ENCODE results near the gene ITGAD. TPM values are rescaled to one million over a fixed set of nuclear protein-coding genes. Genes with fewer than 3 reads are reported as not detected.

Gene ITGAD
- total RNA-seq, 1 donor from 2014 or later: 0.09 TPM

DNA sequence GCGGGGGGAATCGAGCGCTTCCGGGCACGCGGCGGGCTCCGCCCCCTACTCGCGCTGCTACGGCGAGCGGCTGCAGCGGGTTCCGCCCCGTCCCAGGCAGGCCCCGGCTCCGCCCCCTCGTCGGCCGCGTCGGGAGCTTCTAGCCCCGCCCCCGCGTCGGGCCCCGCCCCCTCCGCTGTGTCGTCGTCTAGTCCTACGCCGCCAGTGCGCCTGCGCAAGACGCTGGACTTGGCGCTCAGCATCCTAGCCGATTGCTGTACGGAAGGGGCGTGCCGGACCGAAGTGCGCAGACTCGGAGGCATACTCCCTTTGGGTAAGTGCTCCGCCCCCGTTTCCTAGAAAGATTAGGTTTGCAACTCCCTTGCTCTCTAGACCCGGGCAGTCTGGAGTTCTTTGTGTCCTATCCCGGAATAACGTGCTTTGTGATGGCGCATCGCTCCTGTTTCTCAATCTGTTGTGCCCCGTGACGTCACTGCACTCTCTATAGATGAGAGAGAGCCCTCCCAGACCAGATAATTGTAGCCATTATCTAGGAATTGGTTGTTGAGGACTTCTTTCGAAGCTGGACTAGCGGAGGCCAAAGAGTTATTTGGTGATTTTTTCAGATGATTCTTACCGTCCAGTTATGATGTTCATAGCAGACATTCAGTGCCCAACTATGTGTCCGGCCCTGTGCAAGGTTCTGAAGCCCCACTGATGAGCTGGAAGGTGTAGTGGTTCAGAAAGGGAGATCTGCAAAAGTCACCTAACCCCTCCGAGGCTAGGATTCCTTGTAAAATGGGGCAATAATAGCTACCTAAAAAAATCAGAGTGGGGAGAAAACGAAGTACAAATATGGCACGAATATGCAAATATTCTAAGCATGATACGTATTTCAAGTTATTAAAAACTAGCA is 66.8 kb downstream of the ITGAD start:
- DNase-seq (ENCODE audit: low spot score): peak; percentile 100

DNA sequence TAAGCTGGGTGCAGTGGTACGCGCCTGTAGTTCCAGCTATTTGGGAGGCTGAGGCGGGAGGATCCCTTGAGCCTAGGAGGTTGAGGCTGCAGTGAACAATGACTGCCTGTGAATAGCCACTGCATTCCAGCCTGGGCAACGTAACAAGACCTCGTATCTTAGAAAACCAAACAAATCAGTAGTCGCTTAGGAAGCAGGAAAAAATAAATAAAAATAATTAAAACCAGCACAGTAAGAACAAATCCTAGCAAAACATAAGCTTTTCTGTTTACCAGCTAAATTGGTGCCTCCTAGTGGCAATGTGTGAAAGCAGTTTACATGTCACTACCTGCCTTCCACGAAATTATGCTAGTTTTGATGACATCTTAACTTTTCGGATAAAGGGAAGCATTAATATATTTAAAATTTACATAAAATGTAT is 67.5 kb downstream of the ITGAD start:
- DNase-seq (ENCODE audit: low spot score): no peak

GRCh38 chr16:31461201-31461920 is 68.2 kb downstream of the ITGAD start:
- DNase-seq (ENCODE audit: low spot score): no peak

DNA sequence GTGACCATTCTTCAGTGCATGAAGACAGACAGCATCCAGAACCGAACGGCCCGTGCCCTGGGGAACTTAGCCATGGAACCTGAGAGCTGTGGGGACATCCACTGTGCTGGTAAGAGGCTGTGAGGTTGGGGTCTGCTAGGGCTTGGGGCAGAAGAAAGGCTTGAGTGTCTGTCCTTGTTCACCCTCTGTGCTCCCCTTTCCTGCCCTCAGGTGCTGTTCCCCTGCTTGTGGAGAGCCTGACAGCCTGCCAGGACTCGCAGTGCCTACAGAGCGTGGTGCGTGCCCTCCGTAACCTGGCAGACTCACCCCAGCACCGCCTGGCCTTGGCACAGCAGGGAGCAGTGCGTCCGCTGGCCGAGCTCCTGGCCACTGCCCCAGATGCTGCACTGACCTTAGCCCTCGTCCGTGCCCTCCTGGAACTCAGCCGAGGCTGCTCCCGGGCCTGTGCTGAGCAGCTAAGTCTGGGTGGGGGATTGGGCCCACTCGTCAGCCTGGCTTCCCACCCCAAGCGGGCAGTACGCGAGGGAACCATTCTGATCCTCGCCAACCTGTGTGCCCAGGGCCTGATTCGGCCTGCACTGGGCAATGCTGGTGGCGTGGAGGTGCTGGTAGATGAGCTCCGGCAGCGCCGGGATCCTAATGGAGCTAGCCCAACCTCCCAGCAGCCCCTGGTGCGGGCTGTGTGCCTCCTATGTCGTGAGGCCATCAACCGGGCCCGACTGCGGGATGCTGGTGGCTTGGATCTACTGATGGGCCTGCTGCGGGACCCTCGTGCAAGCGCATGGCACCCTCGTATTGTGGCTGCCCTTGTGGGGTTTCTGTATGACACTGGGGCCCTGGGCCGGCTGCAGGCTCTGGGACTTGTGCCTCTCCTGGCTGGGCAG is 69.0 kb downstream of the ITGAD start:
- no peak for DNase-seq (ENCODE audit: low spot score)

GRCh38 chr16:31464348-31464769 is 71.2 kb downstream of the ITGAD start:
- no peak for DNase-seq (ENCODE audit: low spot score)

GRCh38 chr16:31464781-31465260 is 71.7 kb downstream of the ITGAD start:
- DNase-seq (ENCODE audit: low spot score): no peak

DNA sequence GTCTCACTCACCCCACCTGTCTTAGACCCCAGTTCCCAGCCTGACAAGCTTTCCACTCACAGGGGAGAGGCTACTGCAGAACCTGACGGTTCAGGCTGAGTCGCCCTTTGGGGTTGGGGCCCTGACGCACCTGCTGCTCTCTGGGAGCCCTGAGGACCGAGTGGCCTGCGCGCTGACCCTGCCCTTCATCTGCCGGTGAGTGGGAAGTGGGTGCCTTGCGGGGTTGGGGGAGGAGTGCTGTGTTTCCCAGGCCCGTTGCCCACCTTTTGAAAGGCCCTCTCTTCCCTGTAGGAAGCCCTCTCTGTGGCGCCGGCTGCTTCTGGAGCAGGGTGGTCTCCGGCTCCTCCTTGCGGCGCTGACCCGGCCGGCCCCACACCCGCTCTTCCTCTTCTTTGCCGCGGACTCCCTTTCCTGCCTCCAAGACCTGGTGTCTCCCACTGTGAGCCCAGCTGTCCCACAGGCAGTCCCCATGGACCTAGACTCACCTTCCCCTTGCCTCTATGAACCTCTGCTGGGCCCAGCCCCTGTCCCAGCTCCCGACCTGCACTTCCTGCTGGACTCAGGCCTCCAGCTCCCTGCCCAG is 72.7 kb downstream of the ITGAD start:
- no peak for DNase-seq (ENCODE audit: low spot score)

GRCh38 chr16:31466381-31466841 is 73.3 kb downstream of the ITGAD start:
- DNase-seq (ENCODE audit: low spot score): no peak

GRCh38 chr16:31467151-31467773 is 74.1 kb downstream of the ITGAD start:
- no peak for DNase-seq (ENCODE audit: low spot score)

DNA sequence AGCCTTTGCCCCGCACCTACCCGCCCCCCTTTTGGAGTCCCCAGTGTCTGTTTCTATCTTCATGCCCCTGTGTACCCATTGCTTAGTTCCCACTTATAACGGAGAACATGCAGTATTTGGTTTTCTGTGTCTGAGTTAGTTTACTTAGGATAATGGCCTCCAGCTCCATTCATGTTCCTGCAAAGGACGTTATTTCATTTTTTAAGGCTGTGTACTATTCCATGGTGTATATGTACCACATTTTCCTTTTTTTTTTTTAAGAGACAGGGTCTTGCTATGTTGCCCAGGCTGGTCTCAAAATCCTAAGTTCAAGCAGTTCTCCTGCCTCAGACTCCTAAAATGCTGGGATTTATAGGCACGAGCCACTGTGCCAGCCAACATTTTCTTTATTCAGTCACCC is 74.7 kb downstream of the ITGAD start:
- no peak for DNase-seq (ENCODE audit: low spot score)

- no peak for DNase-seq (ENCODE audit: low spot score)
Measured at GRCh38 chr16:31470615-31471014, 77.5 kb downstream of the ITGAD start.

GRCh38 chr16:31471241-31471874 is 78.2 kb downstream of the ITGAD start:
- no peak for DNase-seq (ENCODE audit: low spot score)

GRCh38 chr16:31471875-31472708 is 79.0 kb downstream of the ITGAD start, which contains the start of gene TGFB1I1:
Gene TGFB1I1, plus strand, starts transcription at chr16:31472152. Its CDS starts 37 bp downstream, at chr16:31472189.
- peak; percentile 62 for DNase-seq (ENCODE audit: low spot score)

- DNase-seq (ENCODE audit: low spot score): peak; percentile 83
Measured at GRCh38 chr16:31472709-31473203, 79.6 kb downstream of the ITGAD start.

GRCh38 chr16:31473264-31473984 is 80.3 kb downstream of the ITGAD start:
- DNase-seq (ENCODE audit: low spot score): no peak

DNA sequence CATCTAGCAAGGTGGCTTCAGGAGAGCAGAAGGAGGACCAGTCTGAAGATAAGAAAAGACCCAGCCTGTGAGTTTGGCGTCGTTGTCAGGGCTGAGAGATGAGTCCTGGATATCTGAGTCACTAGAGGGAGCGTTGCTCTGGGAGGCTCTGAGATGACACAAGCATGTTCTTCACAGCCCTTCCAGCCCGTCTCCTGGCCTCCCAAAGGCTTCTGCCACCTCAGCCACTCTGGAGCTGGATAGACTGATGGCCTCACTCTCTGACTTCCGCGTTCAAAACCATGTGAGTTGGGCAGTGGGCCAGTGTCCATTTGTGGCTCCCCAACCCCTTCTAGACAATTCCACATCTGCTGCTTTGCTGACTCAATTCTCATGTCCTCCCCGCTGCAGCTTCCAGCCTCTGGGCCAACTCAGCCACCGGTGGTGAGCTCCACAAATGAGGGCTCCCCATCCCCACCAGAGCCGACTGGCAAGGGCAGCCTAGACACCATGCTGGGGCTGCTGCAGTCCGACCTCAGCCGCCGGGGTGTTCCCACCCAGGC is 81.1 kb downstream of the ITGAD start:
- DNase-seq (ENCODE audit: low spot score): no peak

GRCh38 chr16:31474773-31475738 is 81.9 kb downstream of the ITGAD start:
- no peak for DNase-seq (ENCODE audit: low spot score)
